SU-DHL-6 (cell line): ENCODE data around the gene BEND6.

Source experiments
- EZH2phosphoT487 ChIP-seq: fragments of 200-600 bp; sonication (generic), shearing (Covaris generic); conservative IDR thresholded peaks from 2 replicates; pipeline ENCODE4 v1.6.1; 2018; ENCODE audit warnings: mild to moderate bottlenecking, antibody characterized with exemption, low read length, moderate library complexity, mixed read lengths
- TF ChIP-seq, protein P1 (sequence below): fragments of 200-600 bp; sonication (generic); IDR thresholded peaks from one replicate; pipeline ENCODE4 v1.5.1; 2017; ENCODE audit warnings: antibody characterized with exemption, mild to moderate bottlenecking, low read length, moderate library complexity; ENCODE audit not compliant: insufficient read depth, poor library complexity, severe bottlenecking

GRCh38 chr6:56965126-56965525 is 10.2 kb downstream of the BEND6 start:
- TF ChIP-seq, protein P1, sequence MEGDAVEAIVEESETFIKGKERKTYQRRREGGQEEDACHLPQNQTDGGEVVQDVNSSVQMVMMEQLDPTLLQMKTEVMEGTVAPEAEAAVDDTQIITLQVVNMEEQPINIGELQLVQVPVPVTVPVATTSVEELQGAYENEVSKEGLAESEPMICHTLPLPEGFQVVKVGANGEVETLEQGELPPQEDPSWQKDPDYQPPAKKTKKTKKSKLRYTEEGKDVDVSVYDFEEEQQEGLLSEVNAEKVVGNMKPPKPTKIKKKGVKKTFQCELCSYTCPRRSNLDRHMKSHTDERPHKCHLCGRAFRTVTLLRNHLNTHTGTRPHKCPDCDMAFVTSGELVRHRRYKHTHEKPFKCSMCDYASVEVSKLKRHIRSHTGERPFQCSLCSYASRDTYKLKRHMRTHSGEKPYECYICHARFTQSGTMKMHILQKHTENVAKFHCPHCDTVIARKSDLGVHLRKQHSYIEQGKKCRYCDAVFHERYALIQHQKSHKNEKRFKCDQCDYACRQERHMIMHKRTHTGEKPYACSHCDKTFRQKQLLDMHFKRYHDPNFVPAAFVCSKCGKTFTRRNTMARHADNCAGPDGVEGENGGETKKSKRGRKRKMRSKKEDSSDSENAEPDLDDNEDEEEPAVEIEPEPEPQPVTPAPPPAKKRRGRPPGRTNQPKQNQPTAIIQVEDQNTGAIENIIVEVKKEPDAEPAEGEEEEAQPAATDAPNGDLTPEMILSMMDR: no peak
- TF ChIP-seq EZH2phosphoT487: no peak
